ENCODE measurements around the gene RFTN1. TPM values are rescaled to one million over a fixed set of nuclear protein-coding genes. Genes with fewer than 3 reads are reported as not detected.
A peak's percentile ranks its signal among the peaks of the same experiment; 100 is the strongest.

RFTN1 gene
- total and polyA plus RNA-seq, 9 of the 15 experiments (the other 6 are each of a cell fraction or from before 2014, with no cell fraction given): 0.08 to 0.51 (median 0.11) TPM; not detected in 6

DNA sequence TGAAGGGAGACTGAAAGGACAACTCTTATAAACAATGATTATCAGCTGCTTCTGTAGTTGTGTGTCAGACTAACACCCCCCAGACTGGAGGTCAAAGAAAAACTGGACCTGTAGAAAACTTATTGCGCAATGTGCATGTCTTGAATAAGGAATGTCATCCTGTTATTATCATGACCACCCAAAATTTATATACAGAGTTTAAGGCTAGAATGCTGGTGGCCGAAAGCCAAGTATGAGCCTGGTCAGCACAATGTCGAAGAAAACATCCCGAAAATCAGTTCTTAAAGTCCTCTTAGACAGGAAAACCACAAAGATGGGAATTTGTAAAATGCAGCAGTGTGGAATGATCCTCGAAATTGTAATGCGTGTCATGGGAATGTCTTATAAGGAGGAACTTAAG is 29.3 kb downstream of the RFTN1 start:
- Histone ChIP-seq H3K27ac (ENCODE audit: extremely low read depth, low read depth, low read length) (no peak overlapping the region), H3K36me3 (ENCODE audit: control insufficient read depth, insufficient read depth, low read length) (no peaks in the 10 kb centered on the region), H3K27me3 (ENCODE audit: control insufficient read depth in 2 of 2, insufficient read depth in 2 of 2, low read length in 2 of 2) (peaks cover 14 to 35% of the 10 kb centered on the region in 2 experiments; a peak in 4 of 5 replicates), H3K4me3 (no peak overlapping the region), H3K4me2 (ENCODE audit: insufficient read depth, low read length) (no peak overlapping the region), H3K79me2 (ENCODE audit: control insufficient read depth, insufficient read depth, low read length) (no peaks in the 10 kb centered on the region), H3K4me1 (replicated peaks in 1 of 2; ENCODE audit: control insufficient read depth in 2 of 2, insufficient read depth in 2 of 2, low read length in 2 of 2) (no peaks in the 10 kb centered on the region), H2AFZ (ENCODE audit: low read depth, low read length) (no peak overlapping the region), H3K9me3 (replicated peaks; ENCODE audit: control insufficient read depth, insufficient read depth, low read depth, low read length) (no peaks in the 10 kb centered on the region), H3K9ac (ENCODE audit: insufficient read depth in 1 of 2, low read depth in 2 of 2, low read length in 2 of 2) (no peak overlapping the region), H3K9me1 (ENCODE audit: control insufficient read depth, insufficient read depth, low read length) (no peaks in the 10 kb centered on the region), H4K20me1 (replicated peaks; ENCODE audit: control insufficient read depth, insufficient read depth, low read length) (no peaks in the 10 kb centered on the region)
- WGBS (ENCODE audit: insufficient coverage, low coverage, missing lambda C conversion rate): 3% methylated on average over 6 of the region's 6 CpGs
- FAIRE-seq: no peak
- ATAC-seq: no peak
- intact Hi-C loops (cut with micrococcal nuclease): no loop called here
- in situ Hi-C loops (cut with MboI): no loop called here
- no TSS peak for BruUV-seq (replicated peaks)
- ChIA-PET CTCF (ENCODE audit: low intra/inter-chr PET ratio) (no interaction called here), POLR2A (interaction anchor here (0.6 to 1.1 kb wide), 2 partner anchors 37 to 400 kb away, joined by 3 to 8 read pairs; no protein-coding TSS in a partner anchor)
- DNase-seq (ENCODE audit: extremely low read depth in 1 of 4, low spot score in 3 of 4): no peak
- TF ChIP-seq SP1 (CRISPR knock-in tag; IDR thresholded peaks at IDR 0.05) (no peak), NR2F6 (CRISPR knock-in tag; IDR thresholded peaks at IDR 0.05) (no peak), PML (IDR thresholded peaks at IDR 0.05; ENCODE audit: low read length) (no peak), CBX8 (IDR thresholded peaks at IDR 0.05; ENCODE audit: borderline replicate concordance, extremely low read depth, low read depth, low read length, poor library complexity, severe bottlenecking) (no peak), ZNF41 (CRISPR knock-in tag; conservative IDR thresholded peaks at IDR 0.05) (no peak), NEUROD1 (IDR thresholded peaks at IDR 0.05; ENCODE audit: borderline replicate concordance, low read depth, low read length, partially characterized antibody) (no peak), MYC (IDR thresholded peaks at IDR 0.05; ENCODE audit: low read depth, low read length) (no peak), MYC (CRISPR knock-in tag; IDR thresholded peaks at IDR 0.05; ENCODE audit: borderline replicate concordance, low read depth) (no peak), CTBP1 (IDR thresholded peaks at IDR 0.05; ENCODE audit: borderline replicate concordance) (no peak), ARNT (IDR thresholded peaks at IDR 0.05) (no peak), PHB2 (IDR thresholded peaks at IDR 0.05; ENCODE audit: low read depth) (no peak), MED1 (CRISPR knock-in tag; IDR thresholded peaks at IDR 0.05; ENCODE audit: borderline replicate concordance) (no peak), WHSC1 (IDR thresholded peaks at IDR 0.05; ENCODE audit: low read length) (no peak), CEBPB (tag; IDR thresholded peaks at IDR 0.05) (peak; percentile 95), ZNF12 (CRISPR knock-in tag; IDR thresholded peaks at IDR 0.05) (no peak), ESRRA (IDR thresholded peaks at IDR 0.05; ENCODE audit: borderline replicate concordance, low read depth) (no peak)
- TF ChIP-seq, protein P1, sequence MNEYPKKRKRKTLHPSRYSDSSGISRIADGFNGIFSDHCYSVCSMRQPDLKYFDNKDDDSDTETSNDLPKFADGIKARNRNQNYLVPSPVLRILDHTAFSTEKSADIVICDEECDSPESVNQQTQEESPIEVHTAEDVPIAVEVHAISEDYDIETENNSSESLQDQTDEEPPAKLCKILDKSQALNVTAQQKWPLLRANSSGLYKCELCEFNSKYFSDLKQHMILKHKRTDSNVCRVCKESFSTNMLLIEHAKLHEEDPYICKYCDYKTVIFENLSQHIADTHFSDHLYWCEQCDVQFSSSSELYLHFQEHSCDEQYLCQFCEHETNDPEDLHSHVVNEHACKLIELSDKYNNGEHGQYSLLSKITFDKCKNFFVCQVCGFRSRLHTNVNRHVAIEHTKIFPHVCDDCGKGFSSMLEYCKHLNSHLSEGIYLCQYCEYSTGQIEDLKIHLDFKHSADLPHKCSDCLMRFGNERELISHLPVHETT (CRISPR knock-in tag; conservative IDR thresholded peaks at IDR 0.05 in 1 of 2, IDR thresholded peaks at IDR 0.05 in 1 of 2): no peak
- TF ChIP-seq, protein P2, sequence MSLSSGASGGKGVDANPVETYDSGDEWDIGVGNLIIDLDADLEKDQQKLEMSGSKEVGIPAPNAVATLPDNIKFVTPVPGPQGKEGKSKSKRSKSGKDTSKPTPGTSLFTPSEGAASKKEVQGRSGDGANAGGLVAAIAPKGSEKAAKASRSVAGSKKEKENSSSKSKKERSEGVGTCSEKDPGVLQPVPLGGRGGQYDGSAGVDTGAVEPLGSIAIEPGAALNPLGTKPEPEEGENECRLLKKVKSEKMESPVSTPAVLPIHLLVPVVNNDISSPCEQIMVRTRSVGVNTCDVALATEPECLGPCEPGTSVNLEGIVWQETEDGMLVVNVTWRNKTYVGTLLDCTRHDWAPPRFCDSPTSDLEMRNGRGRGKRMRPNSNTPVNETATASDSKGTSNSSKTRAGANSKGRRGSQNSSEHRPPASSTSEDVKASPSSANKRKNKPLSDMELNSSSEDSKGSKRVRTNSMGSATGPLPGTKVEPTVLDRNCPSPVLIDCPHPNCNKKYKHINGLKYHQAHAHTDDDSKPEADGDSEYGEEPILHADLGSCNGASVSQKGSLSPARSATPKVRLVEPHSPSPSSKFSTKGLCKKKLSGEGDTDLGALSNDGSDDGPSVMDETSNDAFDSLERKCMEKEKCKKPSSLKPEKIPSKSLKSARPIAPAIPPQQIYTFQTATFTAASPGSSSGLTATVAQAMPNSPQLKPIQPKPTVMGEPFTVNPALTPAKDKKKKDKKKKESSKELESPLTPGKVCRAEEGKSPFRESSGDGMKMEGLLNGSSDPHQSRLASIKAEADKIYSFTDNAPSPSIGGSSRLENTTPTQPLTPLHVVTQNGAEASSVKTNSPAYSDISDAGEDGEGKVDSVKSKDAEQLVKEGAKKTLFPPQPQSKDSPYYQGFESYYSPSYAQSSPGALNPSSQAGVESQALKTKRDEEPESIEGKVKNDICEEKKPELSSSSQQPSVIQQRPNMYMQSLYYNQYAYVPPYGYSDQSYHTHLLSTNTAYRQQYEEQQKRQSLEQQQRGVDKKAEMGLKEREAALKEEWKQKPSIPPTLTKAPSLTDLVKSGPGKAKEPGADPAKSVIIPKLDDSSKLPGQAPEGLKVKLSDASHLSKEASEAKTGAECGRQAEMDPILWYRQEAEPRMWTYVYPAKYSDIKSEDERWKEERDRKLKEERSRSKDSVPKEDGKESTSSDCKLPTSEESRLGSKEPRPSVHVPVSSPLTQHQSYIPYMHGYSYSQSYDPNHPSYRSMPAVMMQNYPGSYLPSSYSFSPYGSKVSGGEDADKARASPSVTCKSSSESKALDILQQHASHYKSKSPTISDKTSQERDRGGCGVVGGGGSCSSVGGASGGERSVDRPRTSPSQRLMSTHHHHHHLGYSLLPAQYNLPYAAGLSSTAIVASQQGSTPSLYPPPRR (CRISPR knock-in tag; IDR thresholded peaks at IDR 0.05; ENCODE audit: borderline replicate concordance): no peak
